Right cardiac atrium (tissue), 5 donors: ENCODE data around the gene NKG7. TPM values are rescaled to one million over a fixed set of nuclear protein-coding genes. Genes with fewer than 3 reads are reported as not detected.
A peak's percentile ranks its signal among the peaks of the same experiment; 100 is the strongest.

ENCODE experiments used
- ATAC-seq, 2 donors: fragments of 200-7000 bp; cut with Tn5 transposase; one replicate each; pipeline versions ENCODE4 v1.8.0 to v1.9.1; 2020; ENCODE audit warnings: moderate library complexity in 2 of 2, mild to moderate bottlenecking in 1 of 2
- DNase-seq, 3 donors: peaks; one replicate each; pipeline ENCODE4 v3.0.0-alpha.2; 2020
- H3K27ac ChIP-seq: one replicate; pipeline ENCODE4 v1.5.1; 2013; ENCODE audit warnings: mild to moderate bottlenecking, low read length, control low read depth, moderate library complexity
- H3K27me3 ChIP-seq: one replicate; pipeline ENCODE4 v1.6.1; 2013; ENCODE audit not compliant: control insufficient read depth, insufficient read depth
- H3K4me1 ChIP-seq: one replicate; pipeline ENCODE4 v1.6.1; 2013; ENCODE audit warnings: low read length; ENCODE audit not compliant: control insufficient read depth, insufficient read depth
- H3K4me3 ChIP-seq: one replicate; pipeline ENCODE4 v1.5.1; 2013; ENCODE audit warnings: low read length, control low read depth
- H3K9me3 ChIP-seq: one replicate; pipeline ENCODE4 v1.6.1; 2013; ENCODE audit warnings: low read length; ENCODE audit not compliant: control insufficient read depth
- WGBS: extraction: QIAGEN DNeasy Blood & Tissue Kit; methylation state at CpG from one replicate; pipeline ENCODE4 v1.1.7; 2013; 5-methylcytosine and 5-hydroxymethylcytosine counted together
- intact Hi-C, 4 donors: fragments of 100-400 bp; cut with DNase I; formaldehyde crosslinking; loops; one replicate each; pipeline versions ENCODE4 v1.11.0 to v1.14.0; 2022 to 2023
- polyA plus RNA-seq: library from polyadenylated mRNA; stranded (reverse); fragments of 200-250 nt; gene quantifications from one replicate; pipeline ENCODE4 v1.2.3, GENCODE V29; 2013
- total RNA-seq, 4 donors: library from RNA; stranded (reverse); fragmentation: NEBNext Ultra II Directional; extraction: Animal tissue kit (Norgen Biotek cat#: 25700); gene quantifications; one replicate each; pipeline ENCODE4 v1.2.1, GENCODE V29; 2021
- donor health status: healthy with polysubstance abuse.
- donor health status: DM: no; HTN: yes; CAD: no.
- donor health status: DM: no; HTN: no; CAD: no.
- donor health status: DM: no; HTN: yes; CAD: no; lungs with severe emphysema.
- donor health status: DM: yes; HTN: yes; CAD: no.

Gene NKG7
- total and polyA plus RNA-seq, 5 donors: 0.89 to 3.1 (median 1.7) TPM

DNA sequence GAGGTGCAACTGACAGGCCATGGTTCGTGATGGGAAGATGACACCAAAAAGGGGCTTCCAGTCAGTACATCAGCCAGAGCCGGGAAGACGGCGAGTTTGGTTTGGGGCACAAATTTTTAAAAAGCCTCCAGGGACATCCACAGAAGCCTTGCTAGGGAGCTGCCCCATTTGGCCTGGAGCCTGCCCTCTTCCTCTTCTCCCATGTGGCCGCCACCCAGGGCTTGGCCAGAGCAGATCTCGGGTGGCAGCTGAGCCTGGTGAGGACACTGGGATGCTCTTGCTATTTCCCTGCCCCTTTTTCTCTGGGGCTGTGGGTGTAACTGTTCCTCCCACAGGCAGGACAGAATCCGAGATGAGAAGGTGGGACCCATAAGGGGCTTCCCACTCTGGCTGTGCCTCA lies 14.5 kb downstream of the NKG7 start:
- ATAC-seq: no peak
- 86% methylated on average over 7 of the region's 7 CpGs for WGBS

DNA sequence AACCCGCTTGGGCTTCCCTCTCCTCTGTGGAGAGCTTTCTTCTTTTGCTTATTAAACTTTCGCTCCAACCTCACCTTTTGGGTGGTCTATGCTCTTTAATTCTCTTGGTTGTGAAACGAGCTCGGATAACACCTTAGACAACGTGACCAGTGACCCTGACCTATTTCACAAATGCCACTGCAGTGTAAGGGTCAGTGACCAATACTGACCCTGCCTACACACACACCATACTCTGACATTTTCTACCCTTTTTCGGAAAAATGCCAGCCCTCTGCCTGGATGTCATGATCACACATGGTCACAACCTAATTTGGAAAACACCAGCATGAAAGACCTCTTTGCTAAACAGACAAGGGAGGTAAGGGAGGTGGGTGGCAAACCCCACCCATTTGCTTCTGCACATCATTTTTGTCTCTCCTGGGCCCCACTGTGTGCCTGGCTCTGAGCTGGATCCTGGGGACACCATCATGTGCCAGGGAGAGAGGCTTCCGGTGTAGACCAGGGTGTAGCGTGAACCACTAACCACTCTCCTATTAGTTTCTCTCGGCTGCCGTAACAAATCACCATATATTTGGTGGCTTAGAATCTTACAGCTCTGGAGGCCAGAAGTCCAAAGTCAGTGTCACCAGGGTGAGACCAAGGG lies 16.2 kb downstream of the NKG7 start:
- Histone ChIP-seq H3K9me3 (no peaks in the 10 kb centered on the region), H3K4me1 (no peaks in the 10 kb centered on the region), H3K27ac (no peak overlapping the region), H3K4me3 (no peak overlapping the region), H3K27me3 (no peaks in the 10 kb centered on the region)
- ATAC-seq (no peak), DNase-seq (no peak)
- 96% methylated on average over 10 of the region's 10 CpGs for WGBS
- intact Hi-C loops: no loop called here

More for the DNA sequence above, 14.5 kb downstream of the NKG7 start:
- H3K27ac ChIP-seq: no peak overlapping the region
- no peaks in the 10 kb centered on the region for H3K9me3 ChIP-seq
- peaks cover 2% of the 10 kb centered on the region for H3K4me1 ChIP-seq
- no peak overlapping the region for H3K4me3 ChIP-seq
- H3K27me3 ChIP-seq: no peaks in the 10 kb centered on the region
- intact Hi-C loops: no loop called here
- peak in 1 of 3 donors; percentile 22 for DNase-seq

DNA sequence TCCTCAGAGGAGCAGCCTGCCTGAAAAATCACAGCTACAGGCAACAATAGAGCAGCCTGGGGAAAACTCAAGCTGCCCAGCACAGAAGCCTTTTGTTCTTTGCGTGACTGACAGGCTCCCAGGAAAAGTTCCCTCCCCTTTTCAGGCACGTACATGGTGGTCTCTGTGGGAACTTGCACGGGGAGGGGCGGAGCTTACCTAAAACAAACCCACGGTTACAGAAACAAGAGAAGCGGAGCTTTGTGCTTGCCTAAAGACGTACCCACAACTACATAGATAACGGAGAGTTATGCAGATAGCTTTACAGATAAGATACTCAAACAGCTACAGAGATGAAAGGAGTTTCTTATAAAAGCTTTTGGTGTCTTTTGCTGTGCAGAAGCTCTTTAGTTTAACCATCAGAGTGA lies 17.7 kb downstream of the NKG7 start:
- intact Hi-C loops: no loop called here
- WGBS: 45% methylated on average over 8 of the region's 8 CpGs
- no peaks in the 10 kb centered on the region for H3K4me1 ChIP-seq
- DNase-seq (no peak), ATAC-seq (no peak)
- no peaks in the 10 kb centered on the region for H3K27me3 ChIP-seq
- no peak overlapping the region for H3K27ac ChIP-seq
- H3K4me3 ChIP-seq: no peak overlapping the region
- no peaks in the 10 kb centered on the region for H3K9me3 ChIP-seq

DNA sequence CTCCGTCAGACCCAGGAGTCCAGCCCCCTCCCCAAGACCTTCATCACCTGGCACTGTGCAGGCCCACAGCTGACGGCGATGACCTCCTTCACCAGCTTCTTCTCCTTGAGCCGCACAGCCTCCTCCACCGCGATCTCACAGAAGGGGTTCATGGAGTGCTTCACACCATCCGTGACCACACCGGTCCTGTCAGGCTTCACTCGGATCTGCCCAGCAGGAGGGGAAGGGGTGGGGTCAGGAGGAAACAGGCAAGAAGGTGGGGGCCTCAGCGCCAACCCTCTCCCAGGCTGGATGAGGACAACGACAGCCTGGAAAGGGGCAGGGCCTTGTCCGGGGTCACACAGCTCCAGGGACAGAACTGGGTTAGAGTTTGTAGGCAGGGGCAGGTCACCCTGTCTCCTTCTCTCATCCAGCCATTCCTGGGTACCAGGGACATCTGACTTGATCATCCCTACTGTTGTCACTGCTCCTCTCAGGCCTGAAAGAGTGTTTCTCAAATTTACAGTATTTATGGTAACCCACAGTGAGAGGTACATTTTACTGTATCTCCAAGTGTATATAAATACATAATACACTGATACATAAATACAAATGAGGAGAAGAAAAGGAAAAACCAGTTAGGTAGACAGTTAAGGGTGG lies 18.2 kb downstream of the NKG7 start:
- H3K4me1 ChIP-seq: no peaks in the 10 kb centered on the region
- intact Hi-C loops: no loop called here
- DNase-seq: no peak
- H3K27ac ChIP-seq: no peak overlapping the region
- no peaks in the 10 kb centered on the region for H3K9me3 ChIP-seq
- H3K4me3 ChIP-seq: no peak overlapping the region
- ATAC-seq: peak in 1 of 2 donors; percentile 26
- no peaks in the 10 kb centered on the region for H3K27me3 ChIP-seq
- WGBS: 69% methylated on average over 12 of the region's 12 CpGs

DNA sequence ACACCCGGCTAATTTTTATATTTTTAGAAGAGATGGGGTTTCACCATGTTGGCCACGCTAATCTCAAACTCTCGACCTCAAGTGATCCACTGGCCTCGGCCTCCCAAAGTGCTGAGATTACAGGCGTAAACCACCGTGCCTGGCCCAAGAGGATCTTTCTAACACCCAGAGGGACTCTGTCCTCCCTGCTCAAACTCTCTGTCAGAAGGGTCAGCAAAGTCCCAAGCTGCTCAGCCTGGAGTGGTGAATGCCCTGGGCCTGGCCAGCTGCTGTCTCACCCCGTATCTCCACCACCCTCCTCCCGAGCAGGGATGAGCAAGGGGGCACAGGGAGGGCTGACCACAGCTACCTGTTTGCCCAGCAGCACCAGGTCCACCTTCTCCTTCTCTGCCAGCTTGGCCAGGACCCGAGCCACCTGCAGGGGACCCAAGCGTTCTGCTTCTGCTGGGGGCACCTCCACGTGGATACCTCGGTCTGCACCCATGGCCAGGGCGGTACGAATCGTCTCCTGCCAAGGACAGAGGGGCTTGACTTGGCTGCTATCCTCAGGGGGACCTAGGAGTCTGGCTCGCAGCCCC lies 19.6 kb downstream of the NKG7 start:
- WGBS: 93% methylated on average over 16 of the region's 16 CpGs

DNA sequence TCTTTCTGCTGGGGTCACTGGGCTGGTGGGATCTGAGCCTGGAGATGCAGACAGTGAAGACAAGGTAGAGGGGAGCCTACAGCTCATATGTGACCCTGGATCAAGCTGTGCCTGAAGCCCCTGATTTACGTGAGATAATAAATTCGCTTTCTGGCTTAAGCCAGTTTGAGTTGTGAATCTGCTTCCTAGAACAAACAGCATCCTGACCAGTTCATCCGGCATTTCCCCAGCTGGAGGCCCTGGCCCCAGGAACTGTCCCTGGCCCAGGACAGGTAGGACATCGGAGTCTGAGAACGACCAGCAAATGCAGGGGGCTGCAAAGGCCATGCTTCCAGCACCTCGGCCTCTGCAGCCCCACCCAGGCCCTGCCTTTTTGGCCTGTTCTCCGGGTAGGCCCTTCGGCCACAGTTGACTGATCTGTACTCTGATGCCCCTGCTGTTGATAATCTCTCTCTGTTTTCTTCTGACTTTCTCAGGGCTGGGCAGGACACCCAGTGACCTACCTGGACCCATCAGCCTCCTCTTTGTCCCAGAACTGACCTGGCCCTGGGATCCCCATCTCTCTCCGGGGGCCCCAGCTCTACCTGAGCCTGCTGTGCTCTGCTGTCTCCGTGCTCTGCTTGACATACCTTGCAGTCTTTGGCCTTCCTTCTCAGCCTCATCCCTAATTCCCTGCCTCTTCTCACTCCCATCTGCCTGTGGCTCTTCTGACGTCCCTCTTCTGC lies 21.0 kb downstream of the NKG7 start:
- Histone ChIP-seq H3K4me1 (no peaks in the 10 kb centered on the region), H3K27ac (no peak overlapping the region), H3K9me3 (no peaks in the 10 kb centered on the region), H3K4me3 (no peak overlapping the region), H3K27me3 (no peaks in the 10 kb centered on the region)
- 96% methylated on average over 11 of the region's 11 CpGs for WGBS
- DNase-seq: no peak
- no peak for ATAC-seq
- intact Hi-C loops: no loop called here

More for the DNA sequence above, 19.6 kb downstream of the NKG7 start:
- H3K4me1 ChIP-seq: no peaks in the 10 kb centered on the region
- H3K27ac ChIP-seq: no peak overlapping the region
- ATAC-seq (peak in 1 of 2 donors; percentile 12), DNase-seq (no peak)
- H3K4me3 ChIP-seq: no peak overlapping the region
- intact Hi-C loops: no loop called here
- H3K9me3 ChIP-seq: no peaks in the 10 kb centered on the region
- no peaks in the 10 kb centered on the region for H3K27me3 ChIP-seq

DNA sequence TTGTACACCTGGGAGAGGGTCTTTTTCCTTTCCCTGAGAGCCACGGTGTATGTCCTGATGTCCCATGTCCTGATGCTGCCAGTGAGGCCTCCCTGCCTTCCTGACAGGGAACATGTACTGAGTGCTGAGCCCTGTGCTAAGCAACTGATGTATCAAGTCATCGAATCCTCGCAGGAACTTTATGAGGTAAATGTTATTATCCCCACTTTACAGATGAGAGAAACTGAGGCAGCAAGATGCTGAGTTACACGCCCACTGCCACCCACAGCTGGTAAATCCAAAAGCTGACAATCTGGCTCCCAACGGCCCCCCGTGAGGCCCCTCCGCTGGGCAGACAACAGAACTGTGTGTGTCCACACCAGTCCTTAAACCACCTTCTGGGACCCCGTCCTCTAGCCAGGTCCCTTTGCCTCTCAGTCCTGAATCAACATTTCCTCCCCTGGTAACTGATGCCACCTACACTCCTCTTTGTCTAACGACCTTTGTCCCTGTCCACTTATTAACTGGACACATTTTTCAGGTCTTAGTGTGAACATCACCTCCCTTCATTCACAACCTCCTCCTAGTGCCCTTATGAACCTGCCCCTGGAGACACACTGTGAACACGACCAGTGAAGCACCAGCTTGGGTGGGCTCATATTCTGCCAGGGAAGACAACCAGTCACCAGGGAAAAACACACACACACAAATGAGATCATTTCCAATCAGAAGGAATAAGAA lies 25.1 kb downstream of the NKG7 start:
- peak in 1 of 3 donors; percentile 26 for DNase-seq
- Histone ChIP-seq H3K27me3 (no peaks in the 10 kb centered on the region), H3K9me3 (no peaks in the 10 kb centered on the region), H3K4me1 (no peaks in the 10 kb centered on the region), H3K4me3 (no peak overlapping the region), H3K27ac (no peak overlapping the region)
- ATAC-seq: no peak
- WGBS: 88% methylated on average over 10 of the region's 10 CpGs
- intact Hi-C loops: no loop called here

DNA sequence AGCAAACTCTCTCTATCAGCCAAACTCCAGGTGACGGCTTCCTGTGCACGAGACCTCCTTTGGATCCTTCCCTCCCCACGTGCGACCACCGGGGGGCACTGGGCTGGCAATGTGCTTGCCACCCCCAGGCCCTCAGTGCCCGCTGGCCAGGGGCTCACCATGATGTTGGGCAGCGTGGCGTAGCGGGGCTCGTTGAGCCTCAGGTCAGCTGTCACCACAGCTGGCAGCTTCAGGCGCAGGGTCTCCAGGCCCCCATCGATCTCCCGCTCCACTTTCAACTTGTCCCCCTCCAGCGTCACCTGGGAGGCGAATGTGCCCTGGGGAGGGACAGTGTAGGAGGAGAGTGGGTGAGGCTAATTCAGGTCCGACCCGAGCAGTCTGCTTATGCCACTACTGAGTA lies 25.7 kb downstream of the NKG7 start:
- 90% methylated on average over 17 of the region's 17 CpGs for WGBS
- DNase-seq (peak in 1 of 3 donors; percentile 40), ATAC-seq (no peak)
- Histone ChIP-seq H3K4me1 (no peaks in the 10 kb centered on the region), H3K27ac (no peak overlapping the region), H3K9me3 (no peaks in the 10 kb centered on the region), H3K4me3 (no peak overlapping the region), H3K27me3 (no peaks in the 10 kb centered on the region)
- intact Hi-C loops: no loop called here

DNA sequence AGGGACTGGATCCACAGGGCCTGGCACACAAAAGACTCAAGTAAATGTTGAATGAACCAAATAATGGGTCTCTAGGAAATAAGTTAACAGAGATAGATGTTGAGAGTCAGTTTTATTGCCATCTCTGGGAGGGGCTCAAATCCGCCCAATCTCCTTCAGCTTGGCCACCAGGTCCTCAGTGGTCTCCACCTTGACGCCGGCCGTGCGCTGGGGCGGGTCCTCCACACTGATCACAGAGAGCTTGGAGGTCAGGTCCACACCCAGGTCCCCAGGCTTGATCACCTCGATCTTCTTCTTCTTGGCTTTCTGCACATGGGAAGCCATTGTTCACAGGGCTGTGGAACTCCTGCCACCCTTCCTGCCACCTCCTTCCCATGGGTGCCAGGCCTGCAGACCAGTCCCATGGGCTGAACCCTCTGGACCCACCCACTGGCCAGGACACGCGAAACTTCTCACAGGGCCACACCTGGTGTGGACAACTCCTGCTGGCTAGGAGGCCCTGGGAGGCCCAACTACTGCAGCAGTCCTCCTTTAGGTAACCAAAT lies 27.3 kb downstream of the NKG7 start:
- DNase-seq (no peak), ATAC-seq (no peak)
- H3K4me1 ChIP-seq: no peaks in the 10 kb centered on the region
- no peak overlapping the region for H3K4me3 ChIP-seq
- no peak overlapping the region for H3K27ac ChIP-seq
- H3K27me3 ChIP-seq: no peaks in the 10 kb centered on the region
- no peaks in the 10 kb centered on the region for H3K9me3 ChIP-seq
- 98% methylated on average over 9 of the region's 9 CpGs for WGBS
- intact Hi-C loops: no loop called here

DNA sequence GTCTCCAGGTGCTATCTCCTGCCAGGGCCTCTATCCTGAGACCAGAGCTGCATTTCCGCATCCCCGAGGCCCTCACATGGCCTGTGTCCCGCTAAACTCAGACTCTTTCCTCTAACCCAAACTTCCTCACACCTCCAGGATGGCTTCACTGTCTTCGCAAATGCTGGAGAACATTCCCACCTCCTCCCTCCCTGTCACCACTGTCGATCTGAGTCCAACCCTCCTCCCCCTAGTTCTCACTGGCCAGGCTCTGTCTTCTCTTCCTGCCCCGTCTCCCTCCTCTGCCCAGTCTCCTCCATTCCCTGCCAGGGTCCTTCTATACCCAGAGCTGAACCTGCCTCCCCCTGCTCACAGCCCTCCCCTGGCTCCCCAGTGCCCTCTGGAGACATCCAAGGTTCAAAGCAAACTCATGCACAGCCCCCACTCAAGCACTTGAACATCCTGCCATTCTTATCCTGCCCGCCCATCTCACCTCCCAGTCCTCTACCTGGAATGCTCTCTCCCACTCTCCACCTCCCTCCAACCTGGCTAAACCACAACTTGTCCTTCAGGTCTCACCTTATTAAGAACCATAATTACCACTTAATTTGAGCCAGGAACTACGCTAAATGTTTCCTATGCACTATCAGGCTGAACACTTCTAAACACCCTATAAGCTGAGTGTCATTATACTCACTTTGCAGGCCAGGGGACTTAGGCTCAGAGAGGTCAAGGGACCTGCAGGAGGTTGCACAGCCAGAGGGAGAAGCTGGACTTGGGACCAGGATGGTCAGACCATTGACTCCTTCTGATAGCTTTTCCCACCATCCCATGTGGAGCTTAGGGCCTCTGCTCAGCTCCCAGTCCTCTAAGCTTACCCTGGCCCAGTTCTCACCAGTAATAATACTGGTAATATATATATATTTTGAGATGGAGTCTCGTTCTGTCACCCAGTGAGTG lies 29.6 kb downstream of the NKG7 start:
- intact Hi-C loops: no loop called here
- H3K4me1 ChIP-seq: no peaks in the 10 kb centered on the region
- DNase-seq: peak in 1 of 3 donors; percentile 41
- no peaks in the 10 kb centered on the region for H3K27me3 ChIP-seq
- H3K27ac ChIP-seq: no peak overlapping the region
- no peaks in the 10 kb centered on the region for H3K9me3 ChIP-seq
- ATAC-seq: no peak
- H3K4me3 ChIP-seq: no peak overlapping the region
- 42% methylated on average over 9 of the region's 9 CpGs for WGBS
